ENCODE data around the gene NPAS3. TPM values are rescaled to one million over a fixed set of nuclear protein-coding genes. Genes with fewer than 3 reads are reported as not detected.

Gene NPAS3
- total RNA-seq, 1 donor: 0.86 TPM

GRCh38 chr14:33239465-33239864, 300.8 kb downstream of the NPAS3 start:
- no peak overlapping the region for H3K4me3 ChIP-seq (ENCODE audit: low read depth, low read length)
- no peak for DNase-seq (ENCODE audit: low read depth)
- TF ChIP-seq CTCF (IDR thresholded peaks at IDR 0.05; ENCODE audit: insufficient read depth, low read depth, low read length): no peak

GRCh38 chr14:33240466-33240865, 301.8 kb downstream of the NPAS3 start:
- no peak overlapping the region for H3K4me3 ChIP-seq (ENCODE audit: low read depth, low read length)
- no peak for DNase-seq (ENCODE audit: low read depth)
- TF ChIP-seq CTCF (IDR thresholded peaks at IDR 0.05; ENCODE audit: insufficient read depth, low read depth, low read length): no peak

- TF ChIP-seq CTCF (IDR thresholded peaks at IDR 0.05; ENCODE audit: insufficient read depth, low read depth, low read length): no peak
- no peak overlapping the region for H3K4me3 ChIP-seq (ENCODE audit: low read depth, low read length)
- DNase-seq (ENCODE audit: low read depth): no peak
Measured at GRCh38 chr14:33241331-33241730, 302.7 kb downstream of the NPAS3 start.

GRCh38 chr14:33249233-33249820, 310.6 kb downstream of the NPAS3 start:
- H3K4me3 ChIP-seq (ENCODE audit: low read depth, low read length): no peak overlapping the region
- no peak for DNase-seq (ENCODE audit: low read depth)
- no peak for TF ChIP-seq CTCF (IDR thresholded peaks at IDR 0.05; ENCODE audit: insufficient read depth, low read depth, low read length)

- no peak for DNase-seq (ENCODE audit: low read depth)
- H3K4me3 ChIP-seq (ENCODE audit: low read depth, low read length): no peak overlapping the region
- TF ChIP-seq CTCF (IDR thresholded peaks at IDR 0.05; ENCODE audit: insufficient read depth, low read depth, low read length): no peak
Measured at GRCh38 chr14:33250963-33251362, 312.3 kb downstream of the NPAS3 start.

GRCh38 chr14:33254342-33254741, 315.7 kb downstream of the NPAS3 start:
- no peak for DNase-seq (ENCODE audit: low read depth)
- no peak overlapping the region for H3K4me3 ChIP-seq (ENCODE audit: low read depth, low read length)
- TF ChIP-seq CTCF (IDR thresholded peaks at IDR 0.05; ENCODE audit: insufficient read depth, low read depth, low read length): no peak

GRCh38 chr14:33254861-33255395, 316.2 kb downstream of the NPAS3 start:
- no peak for TF ChIP-seq CTCF (IDR thresholded peaks at IDR 0.05; ENCODE audit: insufficient read depth, low read depth, low read length)
- no peak overlapping the region for H3K4me3 ChIP-seq (ENCODE audit: low read depth, low read length)
- DNase-seq (ENCODE audit: low read depth): no peak

Data from fibroblast of villous mesenchyme (primary cell).